ENCODE results near the gene CIT. TPM values are rescaled to one million over a fixed set of nuclear protein-coding genes. Genes with fewer than 3 reads are reported as not detected.

Gene CIT
- total RNA-seq, 1 experiment from 2014 or later: 67.9 TPM

DNA sequence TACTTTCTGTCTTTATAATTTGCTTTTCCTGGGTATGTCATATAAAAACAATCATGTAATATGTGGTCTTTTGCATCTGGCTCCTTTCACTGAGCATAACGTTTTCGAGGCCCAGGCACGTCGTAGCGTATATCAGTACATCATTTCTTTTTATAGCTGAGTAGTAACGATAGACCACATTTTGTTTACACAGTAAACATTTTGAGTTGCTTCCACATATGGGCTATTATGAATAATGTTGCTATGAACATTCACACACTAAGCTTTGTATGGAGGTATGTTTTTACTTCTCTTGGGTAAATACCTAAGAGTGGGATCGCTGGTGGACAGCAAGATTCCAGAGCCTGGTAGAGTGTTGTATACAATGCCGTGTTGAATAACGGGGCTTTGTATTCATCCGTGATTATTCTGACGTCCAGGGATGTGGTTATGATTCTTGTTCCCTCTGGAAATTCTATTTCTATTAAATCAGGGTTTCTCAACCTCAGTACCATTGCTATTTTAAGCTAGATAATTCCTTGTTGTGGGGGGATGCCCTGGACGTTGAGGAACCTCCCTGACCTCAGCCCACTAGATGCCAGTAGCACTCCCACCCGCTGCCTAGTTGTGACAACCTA, 38.9 kb upstream of the CIT start:
- H3K27ac ChIP-seq (ENCODE audit: low read length): no peak overlapping the region
- no peaks in the 10 kb centered on the region for H3K27me3 ChIP-seq (ENCODE audit: control insufficient read depth, insufficient read depth, low read length)
- ChIA-PET POLR2A (no interaction called here), CTCF (no interaction called here)
- DNase-seq (ENCODE audit: low read depth, low spot score): no peak
- H3K4me3 ChIP-seq (ENCODE audit: low read depth in 2 of 2, low read length in 2 of 2): no peak overlapping the region
- no peaks in the 10 kb centered on the region for H3K4me1 ChIP-seq (ENCODE audit: control insufficient read depth, insufficient read depth, low read length)
- TF ChIP-seq, protein P1, sequence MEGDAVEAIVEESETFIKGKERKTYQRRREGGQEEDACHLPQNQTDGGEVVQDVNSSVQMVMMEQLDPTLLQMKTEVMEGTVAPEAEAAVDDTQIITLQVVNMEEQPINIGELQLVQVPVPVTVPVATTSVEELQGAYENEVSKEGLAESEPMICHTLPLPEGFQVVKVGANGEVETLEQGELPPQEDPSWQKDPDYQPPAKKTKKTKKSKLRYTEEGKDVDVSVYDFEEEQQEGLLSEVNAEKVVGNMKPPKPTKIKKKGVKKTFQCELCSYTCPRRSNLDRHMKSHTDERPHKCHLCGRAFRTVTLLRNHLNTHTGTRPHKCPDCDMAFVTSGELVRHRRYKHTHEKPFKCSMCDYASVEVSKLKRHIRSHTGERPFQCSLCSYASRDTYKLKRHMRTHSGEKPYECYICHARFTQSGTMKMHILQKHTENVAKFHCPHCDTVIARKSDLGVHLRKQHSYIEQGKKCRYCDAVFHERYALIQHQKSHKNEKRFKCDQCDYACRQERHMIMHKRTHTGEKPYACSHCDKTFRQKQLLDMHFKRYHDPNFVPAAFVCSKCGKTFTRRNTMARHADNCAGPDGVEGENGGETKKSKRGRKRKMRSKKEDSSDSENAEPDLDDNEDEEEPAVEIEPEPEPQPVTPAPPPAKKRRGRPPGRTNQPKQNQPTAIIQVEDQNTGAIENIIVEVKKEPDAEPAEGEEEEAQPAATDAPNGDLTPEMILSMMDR (IDR thresholded peaks at IDR 0.05): no peak
- TF ChIP-seq TCF7L2 (IDR thresholded peaks at IDR 0.05; ENCODE audit: low read depth, low read length) (no peak), REST (IDR thresholded peaks at IDR 0.05; ENCODE audit: insufficient read depth in 1 of 2, low read depth in 2 of 2, low read length in 1 of 2) (no peak), POLR2AphosphoS5 (IDR thresholded peaks at IDR 0.05; ENCODE audit: low read depth, low read length) (no peak), SIN3A (IDR thresholded peaks at IDR 0.05; ENCODE audit: borderline replicate concordance, insufficient read depth, low read depth, low read length) (no peak)
- no peaks in the 10 kb centered on the region for H3K36me3 ChIP-seq (ENCODE audit: control insufficient read depth, insufficient read depth, low read length)
- intact Hi-C loops (cut with micrococcal nuclease; ENCODE audit: unreplicated experiment): no loop called here
- in situ Hi-C loops (cut with HindIII; ENCODE audit: low pct_unique_long_range_greater_than_20kb, low sequenced_read_pairs): no loop called here
- ATAC-seq: no peak
- no TSS peak for BruUV-seq (replicated peaks)
- H3K9me3 ChIP-seq (ENCODE audit: control insufficient read depth, insufficient read depth, low read depth, low read length): no peaks in the 10 kb centered on the region

DNA sequence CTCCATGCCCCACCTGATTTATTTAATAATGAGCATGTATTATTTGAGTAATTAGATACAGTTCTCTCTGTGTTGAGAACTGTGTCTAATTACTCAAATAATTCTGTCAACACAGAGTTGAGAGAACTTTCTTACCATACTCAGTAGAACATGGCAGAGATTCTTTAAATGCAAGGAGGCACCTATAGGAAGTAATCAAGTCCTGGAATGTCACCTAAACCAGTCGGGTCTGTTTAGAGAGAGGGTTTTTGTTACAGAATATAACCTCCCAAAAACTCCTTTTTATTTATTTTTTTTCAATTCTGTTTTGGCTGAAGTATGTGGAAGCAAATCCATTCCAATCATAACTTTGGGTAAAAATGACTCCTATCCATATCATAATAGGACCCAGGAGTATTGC, 37.5 kb upstream of the CIT start:
- in situ Hi-C loops (cut with HindIII; ENCODE audit: low pct_unique_long_range_greater_than_20kb, low sequenced_read_pairs) (no loop called here), intact Hi-C loops (cut with micrococcal nuclease; ENCODE audit: unreplicated experiment) (loop anchor here (1.0 kb wide), 1 partner anchor 23 kb away; no protein-coding TSS in a partner anchor)
- BruUV-seq (replicated peaks): no TSS peak
- Histone ChIP-seq H3K4me1 (ENCODE audit: control insufficient read depth, insufficient read depth, low read length) (no peaks in the 10 kb centered on the region), H3K4me3 (ENCODE audit: low read depth in 2 of 2, low read length in 2 of 2) (no peak overlapping the region), H3K27ac (ENCODE audit: low read length) (no peak overlapping the region), H3K9me3 (ENCODE audit: control insufficient read depth, insufficient read depth, low read depth, low read length) (no peaks in the 10 kb centered on the region), H3K27me3 (ENCODE audit: control insufficient read depth, insufficient read depth, low read length) (no peaks in the 10 kb centered on the region), H3K36me3 (ENCODE audit: control insufficient read depth, insufficient read depth, low read length) (no peaks in the 10 kb centered on the region)
- ChIA-PET POLR2A (interaction anchor here (0.7 kb wide), 1 partner anchor 132 kb away, joined by 6 read pairs; no protein-coding TSS in a partner anchor), CTCF (no interaction called here)
- ATAC-seq (no peak), DNase-seq (ENCODE audit: low read depth, low spot score) (no peak)
- no peak for TF ChIP-seq REST (IDR thresholded peaks at IDR 0.05; ENCODE audit: insufficient read depth in 1 of 2, low read depth in 2 of 2, low read length in 1 of 2)
- TF ChIP-seq, protein P1 (IDR thresholded peaks at IDR 0.05): no peak
- TF ChIP-seq POLR2AphosphoS5 (IDR thresholded peaks at IDR 0.05; ENCODE audit: low read depth, low read length): no peak
- no peak for TF ChIP-seq SIN3A (IDR thresholded peaks at IDR 0.05; ENCODE audit: borderline replicate concordance, insufficient read depth, low read depth, low read length)
- no peak for TF ChIP-seq TCF7L2 (IDR thresholded peaks at IDR 0.05; ENCODE audit: low read depth, low read length)
